ENCODE results near the gene GCAT. TPM values are rescaled to one million over a fixed set of nuclear protein-coding genes. Genes with fewer than 3 reads are reported as not detected.
A peak's percentile ranks its signal among the peaks of the same experiment; 100 is the strongest.

GCAT gene
- total and polyA plus RNA-seq, 2 of the 13 experiments (the other 11 are each of a cell fraction or from before 2014, with no cell fraction given): 28.0 to 50.3 TPM

DNA sequence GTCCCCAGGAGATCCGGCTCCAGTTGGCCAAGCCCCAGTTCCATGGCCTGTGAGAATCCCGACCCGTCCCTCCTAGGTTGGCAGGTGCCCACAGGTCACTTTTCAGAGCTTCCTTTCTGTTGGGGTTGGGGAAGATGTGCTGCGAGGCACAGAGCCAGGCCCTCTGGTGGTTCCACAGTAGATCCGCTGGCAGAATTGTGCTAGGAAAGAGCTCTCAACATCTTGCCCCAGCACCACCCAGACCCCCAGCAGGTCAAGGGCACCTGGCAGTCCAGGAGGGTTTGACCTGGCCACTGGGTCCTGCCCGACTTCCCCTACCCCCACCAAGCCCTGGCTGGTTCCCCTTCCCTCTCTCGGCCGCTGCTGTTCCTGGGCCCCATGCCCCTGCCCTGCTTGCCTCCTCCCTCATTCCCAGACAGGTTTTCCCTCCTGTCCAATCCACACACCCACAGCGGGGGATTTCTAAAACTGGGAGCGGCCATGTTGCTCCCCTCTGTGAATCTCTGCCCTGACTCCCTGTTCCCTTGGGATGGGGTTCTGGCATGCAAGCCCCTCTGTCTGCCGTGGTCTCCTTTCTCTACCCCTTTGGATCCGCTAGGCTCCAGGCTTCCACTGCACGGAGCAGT, 26.2 kb upstream of the GCAT start (continued):
- TF ChIP-seq, protein P1, sequence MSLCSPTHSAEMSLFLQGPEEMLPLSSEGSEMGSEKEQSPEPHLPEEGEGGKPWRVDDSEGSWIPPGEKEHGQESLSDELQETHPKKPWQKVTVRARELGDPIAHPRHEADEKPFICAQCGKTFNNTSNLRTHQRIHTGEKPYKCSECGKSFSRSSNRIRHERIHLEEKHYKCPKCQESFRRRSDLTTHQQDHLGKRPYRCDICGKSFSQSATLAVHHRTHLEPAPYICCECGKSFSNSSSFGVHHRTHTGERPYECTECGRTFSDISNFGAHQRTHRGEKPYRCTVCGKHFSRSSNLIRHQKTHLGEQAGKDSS (CRISPR knock-in tag; IDR thresholded peaks at IDR 0.05; ENCODE audit: borderline replicate concordance, low read depth): no peak
- TF ChIP-seq EEA1 (CRISPR knock-in tag; IDR thresholded peaks at IDR 0.05; ENCODE audit: borderline replicate concordance) (no peak), IRX3 (CRISPR knock-in tag; IDR thresholded peaks at IDR 0.05; ENCODE audit: borderline replicate concordance, low read depth) (no peak), ZNF781 (CRISPR knock-in tag; IDR thresholded peaks at IDR 0.05; ENCODE audit: borderline replicate concordance, not compliant biosample characterization) (no peak), RNF2 (conservative IDR thresholded peaks at IDR 0.05; ENCODE audit: low read depth) (no peak), NR2F6 (IDR thresholded peaks at IDR 0.05) (no peak), NR2F6 (CRISPR knock-in tag; IDR thresholded peaks at IDR 0.05) (peak; percentile 29; the same call in 1 of the 2 replicates), PHF21A (CRISPR knock-in tag; IDR thresholded peaks at IDR 0.05) (no peak), SOX6 (IDR thresholded peaks at IDR 0.05) (no peak), SOX6 (CRISPR knock-in tag; IDR thresholded peaks at IDR 0.05) (no peak), CHD2 (IDR thresholded peaks at IDR 0.05; ENCODE audit: low read depth, low read length) (no peak), FOXA1 (IDR thresholded peaks at IDR 0.05) (no peak), FOXA1 (CRISPR knock-in tag; IDR thresholded peaks at IDR 0.05) (no peak), WIZ (CRISPR knock-in tag; IDR thresholded peaks at IDR 0.05) (no peak), GATA4 (IDR thresholded peaks at IDR 0.05; ENCODE audit: borderline replicate concordance, low read depth) (no peak), DR1 (CRISPR knock-in tag; IDR thresholded peaks at IDR 0.05) (no peak), ZNF629 (CRISPR knock-in tag; conservative IDR thresholded peaks at IDR 0.05) (0 out of 2 replicates have a peak, but pooled peaks have one; percentile 11), ATF1 (CRISPR knock-in tag; IDR thresholded peaks at IDR 0.05) (no peak), TRIM24 (CRISPR knock-in tag; IDR thresholded peaks at IDR 0.05) (no peak), PRMT3 (CRISPR knock-in tag; IDR thresholded peaks at IDR 0.05; ENCODE audit: borderline replicate concordance, low read depth) (no peak), ZNF607 (CRISPR knock-in tag; IDR thresholded peaks at IDR 0.05; ENCODE audit: borderline replicate concordance) (no peak)
- TF ChIP-seq, protein P2, sequence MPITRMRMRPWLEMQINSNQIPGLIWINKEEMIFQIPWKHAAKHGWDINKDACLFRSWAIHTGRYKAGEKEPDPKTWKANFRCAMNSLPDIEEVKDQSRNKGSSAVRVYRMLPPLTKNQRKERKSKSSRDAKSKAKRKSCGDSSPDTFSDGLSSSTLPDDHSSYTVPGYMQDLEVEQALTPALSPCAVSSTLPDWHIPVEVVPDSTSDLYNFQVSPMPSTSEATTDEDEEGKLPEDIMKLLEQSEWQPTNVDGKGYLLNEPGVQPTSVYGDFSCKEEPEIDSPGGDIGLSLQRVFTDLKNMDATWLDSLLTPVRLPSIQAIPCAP (CRISPR knock-in tag; IDR thresholded peaks at IDR 0.05; ENCODE audit: low read depth): no peak
- TF ChIP-seq, protein P3, sequence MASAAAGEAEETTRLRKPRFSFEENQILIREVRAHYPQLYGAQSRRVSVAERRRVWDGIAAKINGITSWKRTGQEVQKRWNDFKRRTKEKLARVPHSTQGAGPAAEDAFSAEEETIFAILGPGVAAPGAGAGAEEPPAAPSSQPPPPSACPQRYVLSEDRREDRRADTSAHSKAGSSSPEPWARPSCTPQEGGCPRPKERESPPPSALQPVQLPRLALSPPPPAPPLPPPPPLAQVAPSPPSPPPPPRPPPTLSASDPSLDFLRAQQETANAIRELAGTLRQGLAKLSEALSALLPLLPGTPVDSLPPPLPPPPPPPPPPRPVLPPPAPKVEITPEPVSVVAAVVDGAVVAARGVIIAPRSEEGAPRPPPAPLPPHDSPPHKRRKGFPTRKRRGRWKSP (CRISPR knock-in tag; IDR thresholded peaks at IDR 0.05): no peak
- TF ChIP-seq, protein P4, sequence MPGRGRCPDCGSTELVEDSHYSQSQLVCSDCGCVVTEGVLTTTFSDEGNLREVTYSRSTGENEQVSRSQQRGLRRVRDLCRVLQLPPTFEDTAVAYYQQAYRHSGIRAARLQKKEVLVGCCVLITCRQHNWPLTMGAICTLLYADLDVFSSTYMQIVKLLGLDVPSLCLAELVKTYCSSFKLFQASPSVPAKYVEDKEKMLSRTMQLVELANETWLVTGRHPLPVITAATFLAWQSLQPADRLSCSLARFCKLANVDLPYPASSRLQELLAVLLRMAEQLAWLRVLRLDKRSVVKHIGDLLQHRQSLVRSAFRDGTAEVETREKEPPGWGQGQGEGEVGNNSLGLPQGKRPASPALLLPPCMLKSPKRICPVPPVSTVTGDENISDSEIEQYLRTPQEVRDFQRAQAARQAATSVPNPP (CRISPR knock-in tag; IDR thresholded peaks at IDR 0.05): no peak
- TF ChIP-seq, protein P5, sequence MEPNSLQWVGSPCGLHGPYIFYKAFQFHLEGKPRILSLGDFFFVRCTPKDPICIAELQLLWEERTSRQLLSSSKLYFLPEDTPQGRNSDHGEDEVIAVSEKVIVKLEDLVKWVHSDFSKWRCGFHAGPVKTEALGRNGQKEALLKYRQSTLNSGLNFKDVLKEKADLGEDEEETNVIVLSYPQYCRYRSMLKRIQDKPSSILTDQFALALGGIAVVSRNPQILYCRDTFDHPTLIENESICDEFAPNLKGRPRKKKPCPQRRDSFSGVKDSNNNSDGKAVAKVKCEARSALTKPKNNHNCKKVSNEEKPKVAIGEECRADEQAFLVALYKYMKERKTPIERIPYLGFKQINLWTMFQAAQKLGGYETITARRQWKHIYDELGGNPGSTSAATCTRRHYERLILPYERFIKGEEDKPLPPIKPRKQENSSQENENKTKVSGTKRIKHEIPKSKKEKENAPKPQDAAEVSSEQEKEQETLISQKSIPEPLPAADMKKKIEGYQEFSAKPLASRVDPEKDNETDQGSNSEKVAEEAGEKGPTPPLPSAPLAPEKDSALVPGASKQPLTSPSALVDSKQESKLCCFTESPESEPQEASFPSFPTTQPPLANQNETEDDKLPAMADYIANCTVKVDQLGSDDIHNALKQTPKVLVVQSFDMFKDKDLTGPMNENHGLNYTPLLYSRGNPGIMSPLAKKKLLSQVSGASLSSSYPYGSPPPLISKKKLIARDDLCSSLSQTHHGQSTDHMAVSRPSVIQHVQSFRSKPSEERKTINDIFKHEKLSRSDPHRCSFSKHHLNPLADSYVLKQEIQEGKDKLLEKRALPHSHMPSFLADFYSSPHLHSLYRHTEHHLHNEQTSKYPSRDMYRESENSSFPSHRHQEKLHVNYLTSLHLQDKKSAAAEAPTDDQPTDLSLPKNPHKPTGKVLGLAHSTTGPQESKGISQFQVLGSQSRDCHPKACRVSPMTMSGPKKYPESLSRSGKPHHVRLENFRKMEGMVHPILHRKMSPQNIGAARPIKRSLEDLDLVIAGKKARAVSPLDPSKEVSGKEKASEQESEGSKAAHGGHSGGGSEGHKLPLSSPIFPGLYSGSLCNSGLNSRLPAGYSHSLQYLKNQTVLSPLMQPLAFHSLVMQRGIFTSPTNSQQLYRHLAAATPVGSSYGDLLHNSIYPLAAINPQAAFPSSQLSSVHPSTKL (CRISPR knock-in tag; IDR thresholded peaks at IDR 0.05): 0 out of 2 replicates have a peak, but pooled peaks have one; percentile 13
